ENCODE results near the gene MRPL11. TPM values are rescaled to one million over a fixed set of nuclear protein-coding genes. Genes with fewer than 3 reads are reported as not detected.

The MRPL11 gene
- total RNA-seq, 2 donors from 2014 or later = 16.7 to 28.0 TPM

- Histone ChIP-seq H3K36me3 (peaks cover 35% of the 10 kb centered on the region), H3K27me3 (replicated peaks; ENCODE audit: insufficient read depth) (no peaks in the 10 kb centered on the region), H3K4me1 (ENCODE audit: control insufficient read depth in 1 of 2, low read depth in 2 of 2) (peaks cover 3 to 11% of the 10 kb centered on the region in 2 donors), H3K27ac (no peak overlapping the region), H3K4me3 (no peak overlapping the region), H3K9me3 (no peaks in the 10 kb centered on the region)
- DNase-seq (ENCODE audit: low spot score) = no peak
- no peak for ATAC-seq (ENCODE audit: insufficient number of reproducible peaks, low FRiP score, low read depth)
- TF ChIP-seq, protein P1, sequence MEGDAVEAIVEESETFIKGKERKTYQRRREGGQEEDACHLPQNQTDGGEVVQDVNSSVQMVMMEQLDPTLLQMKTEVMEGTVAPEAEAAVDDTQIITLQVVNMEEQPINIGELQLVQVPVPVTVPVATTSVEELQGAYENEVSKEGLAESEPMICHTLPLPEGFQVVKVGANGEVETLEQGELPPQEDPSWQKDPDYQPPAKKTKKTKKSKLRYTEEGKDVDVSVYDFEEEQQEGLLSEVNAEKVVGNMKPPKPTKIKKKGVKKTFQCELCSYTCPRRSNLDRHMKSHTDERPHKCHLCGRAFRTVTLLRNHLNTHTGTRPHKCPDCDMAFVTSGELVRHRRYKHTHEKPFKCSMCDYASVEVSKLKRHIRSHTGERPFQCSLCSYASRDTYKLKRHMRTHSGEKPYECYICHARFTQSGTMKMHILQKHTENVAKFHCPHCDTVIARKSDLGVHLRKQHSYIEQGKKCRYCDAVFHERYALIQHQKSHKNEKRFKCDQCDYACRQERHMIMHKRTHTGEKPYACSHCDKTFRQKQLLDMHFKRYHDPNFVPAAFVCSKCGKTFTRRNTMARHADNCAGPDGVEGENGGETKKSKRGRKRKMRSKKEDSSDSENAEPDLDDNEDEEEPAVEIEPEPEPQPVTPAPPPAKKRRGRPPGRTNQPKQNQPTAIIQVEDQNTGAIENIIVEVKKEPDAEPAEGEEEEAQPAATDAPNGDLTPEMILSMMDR (IDR thresholded peaks at IDR 0.05) = no peak
Observed at GRCh38 chr11:66475349-66476172, 36.9 kb upstream of the MRPL11 start.

GRCh38 chr11:66473608-66474515 is 35.2 kb upstream of the MRPL11 start:
- H3K27me3 ChIP-seq (replicated peaks; ENCODE audit: insufficient read depth) = no peaks in the 10 kb centered on the region
- DNase-seq (ENCODE audit: low spot score) (no peak), ATAC-seq (ENCODE audit: insufficient number of reproducible peaks, low FRiP score, low read depth) (no peak)
- H3K4me3 ChIP-seq = no peak overlapping the region
- TF ChIP-seq, protein P1 (IDR thresholded peaks at IDR 0.05) = no peak
- peaks cover 0 to 5% of the 10 kb centered on the region in 2 donors for H3K4me1 ChIP-seq (ENCODE audit: control insufficient read depth in 1 of 2, low read depth in 2 of 2)
- H3K9me3 ChIP-seq = no peaks in the 10 kb centered on the region
- H3K27ac ChIP-seq = no peak overlapping the region
- peaks cover 35% of the 10 kb centered on the region for H3K36me3 ChIP-seq

DNA sequence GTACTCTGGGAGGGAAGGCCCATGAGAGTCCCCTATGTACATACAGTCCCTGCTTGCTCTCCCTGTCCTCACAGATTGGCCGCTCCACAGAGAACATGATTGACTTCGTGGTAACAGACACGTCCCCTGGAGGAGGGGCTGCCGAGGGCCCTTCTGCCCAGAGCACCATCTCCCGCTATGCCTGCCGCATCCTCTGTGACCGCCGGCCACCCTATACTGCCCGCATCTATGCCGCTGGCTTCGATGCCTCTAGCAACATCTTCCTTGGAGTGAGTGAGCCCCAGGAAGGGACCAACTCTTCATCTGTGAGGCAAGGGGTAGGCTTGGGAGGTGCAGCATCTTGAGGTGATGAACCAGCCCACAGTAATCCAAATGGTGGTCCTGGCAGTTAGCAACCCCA is 34.5 kb upstream of the MRPL11 start:
- H3K4me1 ChIP-seq (ENCODE audit: control insufficient read depth in 1 of 2, low read depth in 2 of 2) = peaks cover 0 to 5% of the 10 kb centered on the region in 2 donors
- H3K27ac ChIP-seq = no peak overlapping the region
- no peak overlapping the region for H3K4me3 ChIP-seq
- TF ChIP-seq, protein P1 (IDR thresholded peaks at IDR 0.05) = no peak
- no peaks in the 10 kb centered on the region for H3K27me3 ChIP-seq (replicated peaks; ENCODE audit: insufficient read depth)
- no peak for ATAC-seq (ENCODE audit: insufficient number of reproducible peaks, low FRiP score, low read depth)
- H3K36me3 ChIP-seq = peaks cover 35% of the 10 kb centered on the region
- DNase-seq (ENCODE audit: low spot score) = no peak
- no peaks in the 10 kb centered on the region for H3K9me3 ChIP-seq

DNA sequence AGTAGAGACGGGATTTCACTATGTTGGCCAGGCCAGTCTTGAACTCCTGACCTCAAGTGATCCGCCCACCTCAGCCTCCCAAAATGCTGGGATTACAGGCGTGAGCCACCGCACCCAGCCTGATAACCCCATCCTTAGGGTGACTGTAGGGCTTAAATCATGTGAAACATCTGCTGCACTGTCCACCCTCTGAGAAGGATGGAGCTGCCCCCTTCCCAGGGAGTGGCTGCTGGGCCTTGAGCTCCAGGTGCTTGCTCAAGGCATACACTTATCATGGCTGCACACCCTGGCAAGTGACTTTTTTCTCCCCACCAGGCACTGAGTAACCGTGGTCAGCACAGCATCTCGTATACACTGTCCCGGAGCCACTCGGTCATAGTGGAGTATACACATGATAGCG is 33.4 kb upstream of the MRPL11 start:
- Histone ChIP-seq H3K4me3 (no peak overlapping the region), H3K27me3 (replicated peaks; ENCODE audit: insufficient read depth) (no peaks in the 10 kb centered on the region), H3K9me3 (no peaks in the 10 kb centered on the region), H3K27ac (no peak overlapping the region), H3K36me3 (peaks cover 35% of the 10 kb centered on the region), H3K4me1 (ENCODE audit: control insufficient read depth in 1 of 2, low read depth in 2 of 2) (peaks cover 0 to 15% of the 10 kb centered on the region in 2 donors)
- DNase-seq (ENCODE audit: low spot score) (no peak), ATAC-seq (ENCODE audit: insufficient number of reproducible peaks, low FRiP score, low read depth) (no peak)
- TF ChIP-seq, protein P1 (IDR thresholded peaks at IDR 0.05) = no peak

- no peak for ATAC-seq (ENCODE audit: insufficient number of reproducible peaks, low FRiP score, low read depth)
- H3K4me1 ChIP-seq (ENCODE audit: control insufficient read depth in 1 of 2, low read depth in 2 of 2) = peaks cover 0 to 15% of the 10 kb centered on the region in 2 donors
- no peak overlapping the region for H3K4me3 ChIP-seq
- H3K27me3 ChIP-seq (replicated peaks; ENCODE audit: insufficient read depth) = no peaks in the 10 kb centered on the region
- peaks cover 35% of the 10 kb centered on the region for H3K36me3 ChIP-seq
- no peaks in the 10 kb centered on the region for H3K9me3 ChIP-seq
- TF ChIP-seq, protein P1 (IDR thresholded peaks at IDR 0.05) = no peak
- H3K27ac ChIP-seq = no peak overlapping the region
- DNase-seq (ENCODE audit: low spot score) = no peak
Observed at GRCh38 chr11:66471142-66471541, 32.5 kb upstream of the MRPL11 start.
